Aorta (tissue), 5 donors: ENCODE results near the gene THEMIS. TPM values are rescaled to one million over a fixed set of nuclear protein-coding genes. Genes with fewer than 3 reads are reported as not detected.

Source experiments
- ATAC-seq: fragments of 200-7000 bp; cut with Tn5 transposase; one replicate; pipeline ENCODE4 v1.9.1; 2022; ENCODE audit warnings: moderate library complexity; ENCODE audit not compliant: low FRiP score
- DNase-seq, 2 donors: peaks; one replicate each; pipeline ENCODE4 v3.0.0-alpha.2; 2020
- H3K27ac ChIP-seq, 2 donors: one replicate each; pipeline ENCODE4 v1.5.1; 2013; ENCODE audit warnings: low read length in 2 of 2, mild to moderate bottlenecking in 2 of 2, moderate library complexity in 2 of 2, control low read depth in 1 of 2, inconsistent platforms in 1 of 2, low read depth in 1 of 2
- H3K27me3 ChIP-seq, 2 donors: one replicate each; pipeline ENCODE4 v1.6.1; 2013; ENCODE audit warnings: control low read depth in 1 of 2, low read length in 1 of 2, mild to moderate bottlenecking in 1 of 2, moderate library complexity in 1 of 2; ENCODE audit not compliant: insufficient read depth in 2 of 2, control insufficient read depth in 1 of 2
- H3K36me3 ChIP-seq, 2 donors: one replicate each; pipeline ENCODE4 v1.6.1; 2013; ENCODE audit warnings: control low read depth in 1 of 2, low read length in 1 of 2, mild to moderate bottlenecking in 1 of 2; ENCODE audit not compliant: insufficient read depth in 2 of 2, control insufficient read depth in 1 of 2
- H3K4me1 ChIP-seq, 2 donors: one replicate each; pipeline ENCODE4 v1.6.1; 2013; ENCODE audit warnings: low read length in 2 of 2, control low read depth in 1 of 2, mild to moderate bottlenecking in 1 of 2, moderate library complexity in 1 of 2; ENCODE audit not compliant: insufficient read depth in 2 of 2, control insufficient read depth in 1 of 2
- H3K4me3 ChIP-seq, 2 donors: one replicate each; pipeline ENCODE4 v1.5.1; 2013; ENCODE audit warnings: low read length in 2 of 2, control low read depth in 1 of 2, mild to moderate bottlenecking in 1 of 2
- H3K9me3 ChIP-seq: one replicate; pipeline ENCODE4 v1.6.1; 2013; ENCODE audit warnings: mild to moderate bottlenecking, low read length; ENCODE audit not compliant: control insufficient read depth
- WGBS, 2 donors: extraction: QIAGEN DNeasy Blood & Tissue Kit; methylation state at CpG; one replicate each; pipeline ENCODE4 v1.1.7; 2013; 5-methylcytosine and 5-hydroxymethylcytosine counted together
- intact Hi-C, 2 donors: fragments of 100-400 bp; cut with DNase I; formaldehyde crosslinking; loops; one replicate each; pipeline versions ENCODE4 v1.14.2 to v1.15.0; 2022
- polyA plus RNA-seq, 2 donors: library from polyadenylated mRNA; stranded (reverse); fragments of 200-250 nt; gene quantifications; one replicate each; pipeline ENCODE4 v1.2.3, GENCODE V29; 2013
- total RNA-seq, 2 donors: library from RNA; stranded (reverse); fragmentation: NEBNext Ultra II Directional; extraction: Animal tissue kit (Norgen Biotek cat#: 25700); gene quantifications; one replicate each; pipeline ENCODE4 v1.2.1, GENCODE V29; 2021
- donor health status: healthy with polysubstance abuse.
- donor health status: Bipolar disorder and iron deficiency.
- donor health status: DM: no; HTN: no; CAD: no.
- donor health status: DM: no; HTN: no; CAD: no.
- donor health status: DM: yes; HTN: yes; CAD: no.

Gene THEMIS
- total and polyA plus RNA-seq, 4 donors: 0.63 to 1.7 (median 0.68) TPM; not detected in 1

DNA sequence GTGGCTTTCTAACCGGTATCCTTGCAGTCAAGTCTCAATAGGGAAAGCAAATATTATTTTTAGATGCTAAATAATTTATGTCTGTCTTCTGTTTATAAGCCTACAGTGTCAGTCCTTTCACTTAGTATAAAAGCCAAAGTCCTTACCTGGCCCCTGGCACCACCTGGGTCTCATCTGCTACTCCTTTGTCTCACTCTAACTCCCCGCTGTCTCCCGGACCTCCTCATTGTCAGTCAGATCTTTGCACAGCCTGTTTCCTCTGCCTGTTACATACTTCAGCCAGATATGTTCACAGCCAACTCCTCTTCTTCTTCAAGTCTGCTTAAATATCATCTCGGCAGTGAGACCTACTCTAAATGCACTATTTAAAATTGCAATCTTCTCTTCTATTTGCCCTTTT is 84.2 kb downstream of the THEMIS start:
- WGBS, 2 donors: 50 to 58% methylated on average over 4 of the region's 4 CpGs
- no peaks in the 10 kb centered on the region for H3K36me3 ChIP-seq
- DNase-seq (no peak), ATAC-seq (no peak)
- H3K27ac ChIP-seq: no peak overlapping the region
- H3K4me3 ChIP-seq: no peak overlapping the region
- intact Hi-C loops: no loop called here
- H3K27me3 ChIP-seq: no peaks in the 10 kb centered on the region
- H3K9me3 ChIP-seq: no peaks in the 10 kb centered on the region
- H3K4me1 ChIP-seq: no peaks in the 10 kb centered on the region

DNA sequence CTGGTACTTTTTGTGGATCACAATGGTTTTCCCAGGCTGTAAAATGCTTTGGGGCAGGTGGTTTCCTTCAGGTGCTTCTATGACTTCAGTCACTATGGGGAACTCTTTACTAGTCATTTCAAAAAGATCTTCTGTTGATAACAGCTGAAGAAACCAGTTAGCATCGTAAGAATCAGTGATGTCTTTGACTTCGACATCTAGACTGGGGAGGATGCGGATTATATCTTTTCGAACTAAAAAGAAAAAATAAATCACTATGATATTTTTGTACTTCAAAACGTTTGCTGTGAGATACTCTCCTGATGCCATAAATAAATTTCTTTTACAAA is 87.2 kb downstream of the THEMIS start:
- Histone ChIP-seq H3K4me3 (no peak overlapping the region), H3K27me3 (no peaks in the 10 kb centered on the region), H3K27ac (no peak overlapping the region), H3K9me3 (no peaks in the 10 kb centered on the region), H3K4me1 (no peaks in the 10 kb centered on the region), H3K36me3 (no peaks in the 10 kb centered on the region)
- no peak for ATAC-seq
- WGBS, 2 donors: 82 to 85% methylated on average over 5 of the region's 5 CpGs
- no peak for DNase-seq
- intact Hi-C loops: no loop called here

DNA sequence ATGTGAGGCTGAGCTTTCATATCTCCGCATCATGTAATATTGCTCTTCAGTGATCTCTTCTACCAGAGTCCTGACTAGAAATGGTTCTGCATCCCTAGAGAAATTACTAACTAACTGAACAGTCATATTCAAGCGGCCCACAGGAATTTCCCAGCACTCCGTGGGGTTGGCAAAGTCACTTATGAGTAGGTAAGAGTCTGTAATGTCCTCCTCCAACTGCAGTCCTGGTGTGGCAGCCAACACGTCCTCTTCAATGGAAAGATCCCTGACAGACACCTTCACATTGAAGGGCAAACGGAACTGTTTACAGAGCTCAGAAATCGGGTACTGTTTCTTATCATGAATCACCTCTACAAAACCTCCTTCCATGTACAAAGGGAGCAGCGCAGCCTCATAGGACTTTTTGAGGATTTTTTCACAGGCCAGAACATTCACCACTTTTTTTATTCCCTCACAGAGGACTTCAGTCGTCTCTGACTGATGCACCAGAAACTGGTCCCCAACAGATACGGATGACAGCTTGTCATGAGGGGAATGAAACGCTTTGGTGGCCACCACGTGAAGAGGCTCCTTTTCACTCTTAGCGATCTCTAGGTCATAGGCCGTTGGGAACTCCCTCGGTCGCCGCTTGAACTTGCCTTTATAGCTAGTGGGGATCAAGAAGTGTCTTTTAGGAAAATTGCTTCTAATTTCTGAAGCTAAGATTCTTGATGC is 87.7 kb downstream of the THEMIS start:
- Histone ChIP-seq H3K27ac (no peak overlapping the region), H3K27me3 (no peaks in the 10 kb centered on the region), H3K9me3 (no peaks in the 10 kb centered on the region), H3K36me3 (no peaks in the 10 kb centered on the region), H3K4me1 (no peaks in the 10 kb centered on the region), H3K4me3 (no peak overlapping the region)
- DNase-seq (no peak), ATAC-seq (no peak)
- WGBS, 2 donors: 85 to 86% methylated on average over 16 of the region's 16 CpGs
- intact Hi-C loops: no loop called here

DNA sequence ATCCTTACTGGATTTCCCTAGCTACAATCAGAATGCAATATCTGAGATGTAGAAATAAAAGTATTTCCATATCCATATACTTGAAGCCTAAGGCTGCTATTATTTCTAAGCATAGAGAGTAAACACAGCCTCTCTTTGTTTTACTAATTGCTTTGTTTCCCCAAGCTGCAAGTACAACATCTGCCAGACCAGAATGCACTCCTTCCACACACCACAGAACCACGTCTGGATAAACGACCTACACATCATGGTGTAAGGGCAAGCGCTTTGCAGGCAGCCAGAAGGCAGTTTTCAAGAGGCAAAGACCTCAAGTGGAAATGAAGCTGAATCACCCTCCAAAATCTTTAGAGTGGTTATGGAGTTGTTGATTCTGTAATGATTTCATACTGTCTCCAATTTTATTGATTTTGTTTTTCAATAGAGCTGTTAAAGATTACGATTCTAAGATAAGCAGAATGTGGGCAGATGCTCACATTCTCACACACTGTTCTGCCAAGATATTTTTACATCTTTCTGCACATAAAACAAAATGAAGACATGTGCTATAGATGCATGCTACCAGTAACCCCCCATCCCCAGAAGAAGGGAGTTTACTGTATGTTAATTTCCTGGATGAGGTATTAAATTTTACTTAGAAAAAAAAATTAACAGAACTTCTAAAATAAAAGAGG is 88.8 kb downstream of the THEMIS start:
- no peak overlapping the region for H3K27ac ChIP-seq
- ATAC-seq (no peak), DNase-seq (no peak)
- H3K36me3 ChIP-seq: no peaks in the 10 kb centered on the region
- H3K27me3 ChIP-seq: no peaks in the 10 kb centered on the region
- H3K9me3 ChIP-seq: no peaks in the 10 kb centered on the region
- H3K4me1 ChIP-seq: no peaks in the 10 kb centered on the region
- H3K4me3 ChIP-seq: no peak overlapping the region
- intact Hi-C loops: no loop called here
- 42 to 43% methylated on average over 4 of the region's 4 CpGs for WGBS, 2 donors

DNA sequence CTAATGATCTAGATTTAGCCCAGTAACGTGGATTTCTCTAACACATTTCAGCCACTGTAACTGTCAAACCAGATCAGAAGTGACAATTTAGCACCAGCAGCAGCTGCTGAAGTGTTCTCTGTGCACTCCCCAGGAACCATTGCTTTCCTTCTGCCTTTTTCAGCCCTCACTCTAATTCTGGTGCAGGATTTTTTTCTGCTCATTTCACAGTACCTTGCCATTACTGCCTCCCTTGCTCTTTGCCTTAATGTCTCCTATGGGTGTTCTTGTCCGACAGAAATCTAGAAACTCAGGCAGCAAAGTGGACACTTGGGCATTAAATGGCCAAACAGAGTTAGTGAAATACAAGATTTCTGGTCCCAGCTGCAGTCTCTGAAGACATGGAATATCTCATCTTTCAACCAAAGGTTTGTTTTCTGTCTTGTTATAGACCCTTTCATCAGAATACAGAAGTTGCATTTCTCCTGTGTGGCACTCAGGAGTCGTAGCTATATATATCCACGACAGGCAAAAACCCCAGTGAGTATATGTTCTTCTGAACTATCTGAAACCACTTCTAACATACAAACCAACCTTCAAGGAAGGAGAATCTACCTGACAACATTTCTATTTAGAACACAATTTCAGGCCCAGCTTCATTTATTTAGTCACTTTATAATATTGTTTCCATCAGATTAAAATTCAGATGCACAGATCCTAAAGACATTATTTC is 92.9 kb downstream of the THEMIS start:
- Histone ChIP-seq H3K27me3 (no peaks in the 10 kb centered on the region), H3K9me3 (no peaks in the 10 kb centered on the region), H3K4me3 (no peak overlapping the region), H3K36me3 (no peaks in the 10 kb centered on the region), H3K27ac (no peak overlapping the region), H3K4me1 (no peaks in the 10 kb centered on the region)
- ATAC-seq (no peak), DNase-seq (no peak)
- WGBS, 2 donors: 46 to 50% methylated on average over 4 of the region's 4 CpGs
- intact Hi-C loops: no loop called here

DNA sequence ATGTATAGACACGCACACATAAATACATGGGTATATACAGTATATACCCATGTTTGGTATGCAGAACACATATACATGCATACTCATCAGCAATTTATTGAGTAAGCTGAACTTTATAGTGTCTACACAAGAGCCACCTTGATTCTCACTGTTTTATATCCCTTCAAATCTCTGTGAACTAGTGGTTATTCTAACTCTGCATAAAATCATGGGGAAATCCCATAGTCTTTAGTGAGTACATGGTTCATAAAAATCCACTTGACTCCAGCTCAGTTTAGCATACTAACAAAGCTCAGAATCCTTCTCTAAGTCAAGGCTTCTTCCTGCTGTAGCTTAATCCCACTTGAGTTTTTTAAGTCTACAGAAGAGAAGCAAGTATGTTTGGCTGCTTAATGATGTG is 104.1 kb downstream of the THEMIS start:
- 96 to 97% methylated on average over 1 of the region's 1 CpG for WGBS, 2 donors
- intact Hi-C loops: no loop called here
- no peak for DNase-seq

DNA sequence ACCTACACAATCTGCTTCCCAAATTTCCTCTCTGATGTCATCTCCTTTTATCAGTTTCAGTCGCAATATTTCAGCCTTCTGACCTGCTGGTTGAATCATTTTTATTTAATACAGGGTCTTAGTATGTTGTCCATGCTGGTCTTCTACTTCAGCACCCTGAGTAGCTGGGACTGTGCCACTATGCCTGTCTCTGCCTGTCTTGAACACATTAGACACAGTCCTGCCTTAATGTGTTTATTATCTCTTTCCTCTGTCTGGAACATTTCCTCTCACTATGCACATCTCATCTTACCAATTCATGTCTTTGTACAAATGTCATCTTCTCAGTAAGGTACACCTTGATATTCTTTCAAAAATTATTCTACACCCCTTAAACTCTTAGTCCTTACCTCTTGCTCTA is 106.5 kb downstream of the THEMIS start:
- H3K9me3 ChIP-seq: no peaks in the 10 kb centered on the region
- ATAC-seq (no peak), DNase-seq (no peak)
- WGBS, 2 donors: 56 to 76% methylated on average over 1 of the region's 1 CpG
- H3K27me3 ChIP-seq: no peaks in the 10 kb centered on the region
- no peak overlapping the region for H3K27ac ChIP-seq
- H3K4me3 ChIP-seq: no peak overlapping the region
- H3K4me1 ChIP-seq: no peaks in the 10 kb centered on the region
- H3K36me3 ChIP-seq: no peaks in the 10 kb centered on the region
- intact Hi-C loops: no loop called here

More for the DNA sequence above, 104.1 kb downstream of the THEMIS start:
- H3K36me3 ChIP-seq: no peaks in the 10 kb centered on the region
- H3K27ac ChIP-seq: no peak overlapping the region
- H3K27me3 ChIP-seq: no peaks in the 10 kb centered on the region
- no peaks in the 10 kb centered on the region for H3K9me3 ChIP-seq
- ATAC-seq: no peak
- no peak overlapping the region for H3K4me3 ChIP-seq
- H3K4me1 ChIP-seq: no peaks in the 10 kb centered on the region

DNA sequence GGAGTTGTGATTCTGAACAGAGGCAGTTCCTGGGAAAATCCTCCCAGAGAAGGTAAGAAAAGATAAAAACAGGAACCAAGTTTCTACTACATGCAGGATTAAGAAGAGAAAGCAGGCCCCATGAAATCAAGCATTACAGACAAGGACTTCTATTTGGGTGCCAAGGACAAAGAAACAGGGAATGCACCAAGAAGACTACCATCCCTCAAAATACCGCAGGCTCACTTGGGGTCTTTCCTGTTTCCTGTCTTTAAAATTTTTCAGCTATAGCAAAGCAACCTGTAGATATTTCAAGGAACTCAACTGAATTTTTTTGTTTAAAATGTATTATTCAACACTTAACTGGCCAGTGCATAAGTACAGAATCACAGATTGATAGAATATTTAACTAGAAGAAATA is 107.5 kb downstream of the THEMIS start:
- DNase-seq (no peak), ATAC-seq (no peak)
- no peaks in the 10 kb centered on the region for H3K4me1 ChIP-seq
- no peaks in the 10 kb centered on the region for H3K9me3 ChIP-seq
- intact Hi-C loops: no loop called here
- H3K27me3 ChIP-seq: no peaks in the 10 kb centered on the region
- no peak overlapping the region for H3K27ac ChIP-seq
- WGBS, 2 donors: 83 to 84% methylated on average over 1 of the region's 1 CpG
- H3K4me3 ChIP-seq: no peak overlapping the region
- H3K36me3 ChIP-seq: no peaks in the 10 kb centered on the region

DNA sequence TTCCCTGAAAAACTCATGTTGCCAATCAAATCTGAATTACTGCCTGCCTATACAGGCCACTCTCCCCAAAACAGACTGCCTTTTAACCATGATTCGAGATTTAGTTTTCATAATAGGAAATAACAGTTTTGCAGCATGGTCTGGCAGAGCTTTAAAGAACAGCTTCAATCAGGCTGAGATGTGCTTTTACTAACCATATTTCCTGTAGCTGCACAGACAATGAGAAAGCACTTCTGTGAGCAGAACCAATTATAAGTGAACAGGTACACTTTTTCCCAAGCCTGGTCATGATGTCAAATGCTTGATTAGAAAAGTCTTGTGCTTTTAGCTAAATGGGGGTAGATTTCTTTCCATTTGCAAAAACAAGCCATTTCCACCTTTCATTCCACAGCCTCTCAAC is 108.2 kb downstream of the THEMIS start:
- Histone ChIP-seq H3K27me3 (no peaks in the 10 kb centered on the region), H3K4me1 (no peaks in the 10 kb centered on the region), H3K36me3 (no peaks in the 10 kb centered on the region), H3K4me3 (no peak overlapping the region), H3K9me3 (no peaks in the 10 kb centered on the region), H3K27ac (no peak overlapping the region)
- intact Hi-C loops: no loop called here
- WGBS, 2 donors: 80 to 89% methylated on average over 1 of the region's 1 CpG
- no peak for ATAC-seq
- no peak for DNase-seq
